Neural cell (in vitro differentiated cells): ENCODE data around the gene ST8SIA6. TPM values are rescaled to one million over a fixed set of nuclear protein-coding genes. Genes with fewer than 3 reads are reported as not detected.

Source experiments
- H2AFZ ChIP-seq: fragments of 200-600, 300-800 bp; sonication (generic), shearing (Covaris generic); 2 replicates; pipeline ENCODE4 v1.6.0; 2014; ENCODE audit warnings: low read depth, mild to moderate bottlenecking, antibody characterized with exemption, low read length, moderate library complexity
- H3F3A ChIP-seq: fragments of 200-600 bp; shearing (Covaris generic); 2 replicates; pipeline ENCODE4 v1.6.1; 2016; ENCODE audit warnings: mild to moderate bottlenecking, moderate library complexity, mixed read lengths, antibody characterized with exemption, low read length; ENCODE audit not compliant: insufficient read depth, poor library complexity, severe bottlenecking
- H3K27ac ChIP-seq: fragments of 200-600, 300-800 bp; sonication (generic), shearing (Covaris generic); 2 replicates; pipeline ENCODE4 v1.5.1; 2014; ENCODE audit warnings: mild to moderate bottlenecking, low read length, moderate library complexity
- H3K27me3 ChIP-seq: fragments of 300-800, 200-600 bp; sonication (generic), shearing (Covaris generic); 2 replicates; pipeline ENCODE4 v1.6.0; 2014; ENCODE audit warnings: mild to moderate bottlenecking, low read depth, low read length, moderate library complexity; ENCODE audit not compliant: insufficient read depth
- H3K36me3 ChIP-seq: fragments of 300-800, 200-600 bp; sonication (generic), shearing (Covaris generic); 2 replicates; pipeline ENCODE4 v1.5.1; 2014; ENCODE audit warnings: mild to moderate bottlenecking, antibody characterized with exemption, low read length, moderate library complexity; ENCODE audit not compliant: insufficient read depth
- H3K4me2 ChIP-seq: fragments of 300-800, 200-600 bp; sonication (generic), shearing (Covaris generic); 2 replicates; pipeline ENCODE4 v1.6.0; 2014; ENCODE audit warnings: mild to moderate bottlenecking, low read length
- H3K4me3 ChIP-seq: fragments of 300-800, 200-600 bp; sonication (generic), shearing (Covaris generic); 2 replicates; pipeline ENCODE4 v1.5.1; 2014; ENCODE audit warnings: mild to moderate bottlenecking, low read length, moderate library complexity
- H3K79me2 ChIP-seq: fragments of 200-600 bp; shearing (Covaris generic); replicated peaks from 2 replicates; pipeline ENCODE4 v1.6.0; 2014; ENCODE audit warnings: mild to moderate bottlenecking, low read length, moderate library complexity; ENCODE audit not compliant: insufficient read depth
- H3K9ac ChIP-seq: fragments of 300-800, 200-600 bp; sonication (generic), shearing (Covaris generic); 2 replicates; pipeline ENCODE4 v1.6.1; 2016; ENCODE audit warnings: mild to moderate bottlenecking, low read length, mixed read lengths
- H3K9me2 ChIP-seq: fragments of 200-600 bp; shearing (Covaris generic); 2 replicates; pipeline ENCODE4 v1.6.1; 2016; ENCODE audit warnings: mild to moderate bottlenecking, low read length, mixed read lengths; ENCODE audit not compliant: insufficient read depth
- H3K9me3 ChIP-seq: fragments of 200-600, 300-800 bp; sonication (generic), shearing (Covaris generic); 2 replicates; pipeline ENCODE4 v1.6.1; 2016; ENCODE audit warnings: mild to moderate bottlenecking, mixed run types, low read length, moderate library complexity, mixed read lengths
- H4K20me1 ChIP-seq: fragments of 200-600 bp; shearing (Covaris generic); 2 replicates; pipeline ENCODE4 v1.6.1; 2016; ENCODE audit warnings: mild to moderate bottlenecking, mixed run types; ENCODE audit not compliant: insufficient read depth
- EP300 ChIP-seq: fragments of 450-650 bp; conservative IDR thresholded peaks from 2 replicates; pipeline ENCODE4 v1.6.1; 2014; ENCODE audit warnings: antibody characterized with exemption, mild to moderate bottlenecking, moderate library complexity; ENCODE audit not compliant: poor library complexity, severe bottlenecking
- EZH2 ChIP-seq: fragments of 200-600, 300-800 bp; shearing (Covaris generic), sonication (generic); IDR thresholded peaks from 2 replicates; pipeline ENCODE4 v1.6.1; 2014; ENCODE audit warnings: antibody characterized with exemption, low read length, borderline replicate concordance, mild to moderate bottlenecking; ENCODE audit not compliant: insufficient read depth, poor library complexity, severe bottlenecking
- MXI1 ChIP-seq: fragments of 450-650 bp; conservative IDR thresholded peaks from 2 replicates; pipeline ENCODE4 v1.6.1; 2014; ENCODE audit warnings: antibody characterized with exemption, mild to moderate bottlenecking; ENCODE audit not compliant: poor library complexity, severe bottlenecking
- POLR2AphosphoS5 ChIP-seq: IDR thresholded peaks from 2 replicates; pipeline ENCODE4 v1.6.1; 2012
- RAD21 ChIP-seq: fragments of 450-650 bp; conservative IDR thresholded peaks from 2 replicates; pipeline ENCODE4 v1.6.1; 2014; ENCODE audit warnings: antibody characterized with exemption, mild to moderate bottlenecking, moderate library complexity
- REST ChIP-seq: IDR thresholded peaks from 2 replicates; pipeline ENCODE4 v1.6.1; 2012; ENCODE audit warnings: borderline replicate concordance
- SMC3 ChIP-seq: fragments of 450-650 bp; conservative IDR thresholded peaks from 2 replicates; pipeline ENCODE4 v1.6.1; 2014; ENCODE audit warnings: antibody characterized with exemption, mild to moderate bottlenecking, moderate library complexity; ENCODE audit not compliant: poor library complexity
- TAF1 ChIP-seq: IDR thresholded peaks from 2 replicates; pipeline ENCODE4 v1.6.1; 2012; ENCODE audit warnings: low read depth
- polyA plus RNA-seq: library from polyadenylated mRNA; depleted of rRNA; stranded (reverse); fragments of >200 nt; gene quantifications from 2 replicates; pipeline ENCODE4 v1.2.3, GENCODE V29; 2014
- TF ChIP-seq, protein P1 (sequence below): fragments of 450-650 bp; IDR thresholded peaks from 2 replicates; pipeline ENCODE4 v1.5.1; 2014; ENCODE audit warnings: antibody characterized with exemption, mild to moderate bottlenecking, moderate library complexity; ENCODE audit not compliant: poor library complexity, severe bottlenecking

The ST8SIA6 gene
- polyA plus RNA-seq, 1 donor from 2014 or later = 0.41 TPM

DNA sequence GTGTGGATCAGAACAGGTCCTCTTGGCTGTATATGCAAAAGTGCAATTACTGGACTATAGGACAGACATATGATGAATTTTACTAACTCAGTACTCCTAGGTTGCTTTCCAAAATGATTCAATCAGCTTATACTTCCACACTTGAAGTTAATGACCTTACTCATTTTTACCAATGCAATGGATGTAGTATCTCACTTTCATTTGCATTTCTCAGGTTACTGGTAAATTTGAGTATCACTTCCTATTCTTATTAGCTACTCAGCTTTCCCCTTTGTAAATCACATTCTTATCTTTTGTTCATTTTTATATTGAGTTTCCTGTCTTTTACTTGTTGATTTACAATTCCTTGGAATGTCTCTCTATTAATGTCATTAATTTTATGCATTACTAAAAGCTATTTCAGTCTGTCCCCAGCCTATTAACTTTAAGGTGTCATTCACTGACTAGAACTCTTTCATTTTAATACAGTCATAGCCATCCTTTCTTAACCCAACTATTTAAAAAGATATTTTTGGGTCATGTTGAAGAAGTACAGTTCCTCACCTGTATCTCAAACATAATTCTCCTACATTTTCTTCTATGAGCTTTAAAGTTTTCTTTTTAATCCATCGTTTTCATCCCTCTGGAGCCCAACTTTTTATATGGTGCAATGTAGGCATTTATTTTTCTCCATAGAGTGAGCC is 137.8 kb downstream of the ST8SIA6 start:
- no peak overlapping the region for H3K4me2 ChIP-seq
- H2AFZ ChIP-seq = no peak overlapping the region
- H3K36me3 ChIP-seq = no peaks in the 10 kb centered on the region
- H3K79me2 ChIP-seq = no peaks in the 10 kb centered on the region
- no peak overlapping the region for H3K4me3 ChIP-seq
- no peaks in the 10 kb centered on the region for H3K27me3 ChIP-seq
- no peaks in the 10 kb centered on the region for H3K9me2 ChIP-seq
- H4K20me1 ChIP-seq = no peaks in the 10 kb centered on the region
- no peaks in the 10 kb centered on the region for H3K9me3 ChIP-seq
- no peaks in the 10 kb centered on the region for H3F3A ChIP-seq
- no peak overlapping the region for H3K27ac ChIP-seq
- TF ChIP-seq, protein P1, sequence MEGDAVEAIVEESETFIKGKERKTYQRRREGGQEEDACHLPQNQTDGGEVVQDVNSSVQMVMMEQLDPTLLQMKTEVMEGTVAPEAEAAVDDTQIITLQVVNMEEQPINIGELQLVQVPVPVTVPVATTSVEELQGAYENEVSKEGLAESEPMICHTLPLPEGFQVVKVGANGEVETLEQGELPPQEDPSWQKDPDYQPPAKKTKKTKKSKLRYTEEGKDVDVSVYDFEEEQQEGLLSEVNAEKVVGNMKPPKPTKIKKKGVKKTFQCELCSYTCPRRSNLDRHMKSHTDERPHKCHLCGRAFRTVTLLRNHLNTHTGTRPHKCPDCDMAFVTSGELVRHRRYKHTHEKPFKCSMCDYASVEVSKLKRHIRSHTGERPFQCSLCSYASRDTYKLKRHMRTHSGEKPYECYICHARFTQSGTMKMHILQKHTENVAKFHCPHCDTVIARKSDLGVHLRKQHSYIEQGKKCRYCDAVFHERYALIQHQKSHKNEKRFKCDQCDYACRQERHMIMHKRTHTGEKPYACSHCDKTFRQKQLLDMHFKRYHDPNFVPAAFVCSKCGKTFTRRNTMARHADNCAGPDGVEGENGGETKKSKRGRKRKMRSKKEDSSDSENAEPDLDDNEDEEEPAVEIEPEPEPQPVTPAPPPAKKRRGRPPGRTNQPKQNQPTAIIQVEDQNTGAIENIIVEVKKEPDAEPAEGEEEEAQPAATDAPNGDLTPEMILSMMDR = no peak
- no peak for TF ChIP-seq EP300
- TF ChIP-seq TAF1 = no peak
- no peak for TF ChIP-seq MXI1
- no peak for TF ChIP-seq RAD21
- TF ChIP-seq REST = no peak
- TF ChIP-seq POLR2AphosphoS5 = no peak
- TF ChIP-seq SMC3 = no peak
- TF ChIP-seq EZH2 = no peak
- H3K9ac ChIP-seq = no peak overlapping the region

DNA sequence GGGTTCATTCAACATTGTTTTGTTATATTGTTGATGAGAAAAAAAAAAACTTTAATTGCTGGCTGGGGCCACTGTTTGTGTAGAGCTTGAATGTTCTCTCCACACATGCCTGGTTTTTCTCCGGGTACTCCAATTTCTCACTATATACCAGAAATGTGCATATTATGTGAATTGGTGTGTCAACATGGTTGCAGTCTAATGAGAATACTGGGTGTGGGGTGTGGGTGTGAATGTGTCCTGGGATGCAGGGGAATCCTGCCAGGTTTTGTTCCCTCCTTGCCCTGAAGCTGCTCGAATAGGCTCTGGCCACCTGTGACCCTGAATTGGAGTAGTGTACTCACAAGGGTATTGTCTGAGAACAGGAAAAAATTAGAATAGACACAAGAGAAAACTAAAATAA is 145.0 kb downstream of the ST8SIA6 start:
- no peaks in the 10 kb centered on the region for H3K9me3 ChIP-seq
- H3K27ac ChIP-seq = no peak overlapping the region
- H3K4me2 ChIP-seq = no peak overlapping the region
- no peaks in the 10 kb centered on the region for H3K9me2 ChIP-seq
- no peak overlapping the region for H3K4me3 ChIP-seq
- no peaks in the 10 kb centered on the region for H3F3A ChIP-seq
- no peaks in the 10 kb centered on the region for H4K20me1 ChIP-seq
- TF ChIP-seq EZH2 = no peak
- TF ChIP-seq TAF1 = no peak
- TF ChIP-seq, protein P1 = no peak
- TF ChIP-seq EP300 = no peak
- no peak for TF ChIP-seq MXI1
- TF ChIP-seq POLR2AphosphoS5 = no peak
- no peak for TF ChIP-seq REST
- no peak for TF ChIP-seq SMC3
- TF ChIP-seq RAD21 = no peak
- H3K79me2 ChIP-seq = no peaks in the 10 kb centered on the region
- no peaks in the 10 kb centered on the region for H3K36me3 ChIP-seq
- H3K27me3 ChIP-seq = no peaks in the 10 kb centered on the region
- H3K9ac ChIP-seq = no peak overlapping the region
- no peak overlapping the region for H2AFZ ChIP-seq
